ENCODE data around the gene DCST1.

Gene DCST1

GRCh38 chr1:155022927-155023236 lies 10.7 kb upstream of the DCST1 start:
- DNase-seq = no peak
- Mint-ChIP-seq H3K4me1 (ENCODE audit: low read depth in 2 of 2) (peaks cover 2 to 11% of the 10 kb centered on the region in 2 donors), H3K27ac (peak overlapping the region in 1 of 2 donors; percentile 60), H3K4me3 (no peak overlapping the region), H3K9me3 (no peaks in the 10 kb centered on the region), H3K27me3 (no peaks in the 10 kb centered on the region), H3K36me3 (ENCODE audit: insufficient read depth) (no peaks in the 10 kb centered on the region)
- ATAC-seq (replicated peaks) = no peak

GRCh38 chr1:155023627-155024026 lies 10.0 kb upstream of the DCST1 start:
- H3K4me3 Mint-ChIP-seq = no peak overlapping the region
- no peak overlapping the region for H3K27ac Mint-ChIP-seq
- peaks cover 0 to under 1% of the 10 kb centered on the region in 2 donors for H3K27me3 Mint-ChIP-seq
- no peak for DNase-seq
- H3K9me3 Mint-ChIP-seq = no peaks in the 10 kb centered on the region
- no peaks in the 10 kb centered on the region for H3K36me3 Mint-ChIP-seq (ENCODE audit: insufficient read depth)
- ATAC-seq (replicated peaks) = no peak
- peaks cover 2 to 11% of the 10 kb centered on the region in 2 donors for H3K4me1 Mint-ChIP-seq (ENCODE audit: low read depth in 2 of 2)

GRCh38 chr1:155024315-155024714 lies 9.3 kb upstream of the DCST1 start:
- ATAC-seq (replicated peaks) (no peak), DNase-seq (no peak)
- Mint-ChIP-seq H3K27ac (no peak overlapping the region), H3K36me3 (ENCODE audit: insufficient read depth) (no peaks in the 10 kb centered on the region), H3K9me3 (no peaks in the 10 kb centered on the region), H3K27me3 (peaks cover 0 to 6% of the 10 kb centered on the region in 2 donors), H3K4me3 (no peak overlapping the region), H3K4me1 (ENCODE audit: low read depth in 2 of 2) (peaks cover 2 to 7% of the 10 kb centered on the region in 2 donors)

GRCh38 chr1:155026154-155026553 lies 7.5 kb upstream of the DCST1 start:
- H3K36me3 Mint-ChIP-seq (ENCODE audit: insufficient read depth) = no peaks in the 10 kb centered on the region
- H3K27ac Mint-ChIP-seq = no peak overlapping the region
- DNase-seq = no peak
- peaks cover 0 to 3% of the 10 kb centered on the region in 2 donors for H3K4me1 Mint-ChIP-seq (ENCODE audit: low read depth in 2 of 2)
- H3K9me3 Mint-ChIP-seq = no peaks in the 10 kb centered on the region
- peaks cover 0 to 6% of the 10 kb centered on the region in 2 donors for H3K27me3 Mint-ChIP-seq
- no peak for ATAC-seq (replicated peaks)
- no peak overlapping the region for H3K4me3 Mint-ChIP-seq

- ATAC-seq (replicated peaks) = no peak
- H3K27ac Mint-ChIP-seq = no peak overlapping the region
- no peaks in the 10 kb centered on the region for H3K36me3 Mint-ChIP-seq (ENCODE audit: insufficient read depth)
- DNase-seq = no peak
- peaks cover 0 to 6% of the 10 kb centered on the region in 2 donors for H3K27me3 Mint-ChIP-seq
- no peaks in the 10 kb centered on the region for H3K9me3 Mint-ChIP-seq
- H3K4me3 Mint-ChIP-seq = no peak overlapping the region
- peaks cover 0 to under 1% of the 10 kb centered on the region in 2 donors for H3K4me1 Mint-ChIP-seq (ENCODE audit: low read depth in 2 of 2)
Observed at GRCh38 chr1:155026588-155026987, 7.0 kb upstream of the DCST1 start.

GRCh38 chr1:155029513-155030242 lies 3.9 kb upstream of the DCST1 start:
- Mint-ChIP-seq H3K36me3 (ENCODE audit: insufficient read depth) (peaks cover 3% of the 10 kb centered on the region), H3K27me3 (peaks cover 6 to 11% of the 10 kb centered on the region in 2 donors), H3K9me3 (no peaks in the 10 kb centered on the region), H3K4me3 (no peak overlapping the region), H3K27ac (no peak overlapping the region), H3K4me1 (ENCODE audit: low read depth in 2 of 2) (no peaks in the 10 kb centered on the region)
- DNase-seq = no peak
- ATAC-seq (replicated peaks) = no peak

- Mint-ChIP-seq H3K27ac (no peak overlapping the region), H3K4me3 (no peak overlapping the region), H3K27me3 (peaks cover 11 to 13% of the 10 kb centered on the region in 2 donors), H3K9me3 (no peaks in the 10 kb centered on the region), H3K36me3 (ENCODE audit: insufficient read depth) (peaks cover 3% of the 10 kb centered on the region), H3K4me1 (ENCODE audit: low read depth in 2 of 2) (no peaks in the 10 kb centered on the region)
- DNase-seq = no peak
- ATAC-seq (replicated peaks) = no peak
Observed at GRCh38 chr1:155030243-155030795, 3.3 kb upstream of the DCST1 start.

- H3K4me3 Mint-ChIP-seq = no peak overlapping the region
- H3K27ac Mint-ChIP-seq = no peak overlapping the region
- H3K27me3 Mint-ChIP-seq = peaks cover 11 to 14% of the 10 kb centered on the region in 2 donors
- H3K36me3 Mint-ChIP-seq (ENCODE audit: insufficient read depth) = peaks cover 3% of the 10 kb centered on the region
- no peaks in the 10 kb centered on the region for H3K4me1 Mint-ChIP-seq (ENCODE audit: low read depth in 2 of 2)
- H3K9me3 Mint-ChIP-seq = no peaks in the 10 kb centered on the region
- DNase-seq (no peak), ATAC-seq (replicated peaks) (no peak)
Observed at GRCh38 chr1:155030899-155031298, 2.7 kb upstream of the DCST1 start.

GRCh38 chr1:155032886-155033285 lies 738 bp upstream of the DCST1 start:
- Mint-ChIP-seq H3K27ac (no peak overlapping the region), H3K9me3 (no peaks in the 10 kb centered on the region), H3K4me3 (no peak overlapping the region), H3K4me1 (ENCODE audit: low read depth in 2 of 2) (peaks cover 0 to under 1% of the 10 kb centered on the region in 2 donors), H3K36me3 (ENCODE audit: insufficient read depth) (peaks cover 3% of the 10 kb centered on the region), H3K27me3 (peaks cover 15 to 17% of the 10 kb centered on the region in 2 donors)
- DNase-seq (no peak), ATAC-seq (replicated peaks) (no peak)

GRCh38 chr1:155034318-155035208 lies 939 bp downstream of the DCST1 start:
- peaks cover 3% of the 10 kb centered on the region for H3K36me3 Mint-ChIP-seq (ENCODE audit: insufficient read depth)
- H3K27ac Mint-ChIP-seq = no peak overlapping the region
- H3K4me3 Mint-ChIP-seq = no peak overlapping the region
- DNase-seq (no peak), ATAC-seq (replicated peaks) (no peak)
- peaks cover 0 to 3% of the 10 kb centered on the region in 2 donors for H3K4me1 Mint-ChIP-seq (ENCODE audit: low read depth in 2 of 2)
- no peaks in the 10 kb centered on the region for H3K9me3 Mint-ChIP-seq
- peaks cover 28 to 32% of the 10 kb centered on the region in 2 donors for H3K27me3 Mint-ChIP-seq

- Mint-ChIP-seq H3K4me1 (ENCODE audit: low read depth in 2 of 2) (peaks cover 0 to 3% of the 10 kb centered on the region in 2 donors), H3K4me3 (no peak overlapping the region), H3K36me3 (ENCODE audit: insufficient read depth) (peaks cover 9% of the 10 kb centered on the region), H3K9me3 (no peaks in the 10 kb centered on the region), H3K27me3 (peaks cover 32 to 33% of the 10 kb centered on the region in 2 donors), H3K27ac (no peak overlapping the region)
- ATAC-seq (replicated peaks) (no peak), DNase-seq (no peak)
Observed at GRCh38 chr1:155035936-155036335, 2.3 kb downstream of the DCST1 start.

- peaks cover 33 to 34% of the 10 kb centered on the region in 2 donors for H3K27me3 Mint-ChIP-seq
- no peak overlapping the region for H3K4me3 Mint-ChIP-seq
- H3K4me1 Mint-ChIP-seq (ENCODE audit: low read depth in 2 of 2) = peaks cover 0 to 3% of the 10 kb centered on the region in 2 donors
- ATAC-seq (replicated peaks) (no peak), DNase-seq (no peak)
- H3K27ac Mint-ChIP-seq = no peak overlapping the region
- H3K36me3 Mint-ChIP-seq (ENCODE audit: insufficient read depth) = peaks cover 9% of the 10 kb centered on the region
- H3K9me3 Mint-ChIP-seq = no peaks in the 10 kb centered on the region
Observed at GRCh38 chr1:155037043-155037442, 3.4 kb downstream of the DCST1 start.

- peaks cover 33 to 39% of the 10 kb centered on the region in 2 donors for H3K27me3 Mint-ChIP-seq
- H3K4me1 Mint-ChIP-seq (ENCODE audit: low read depth in 2 of 2) = peaks cover 0 to 3% of the 10 kb centered on the region in 2 donors
- H3K36me3 Mint-ChIP-seq (ENCODE audit: insufficient read depth) = peaks cover 9% of the 10 kb centered on the region
- H3K27ac Mint-ChIP-seq = no peak overlapping the region
- H3K9me3 Mint-ChIP-seq = no peaks in the 10 kb centered on the region
- DNase-seq = no peak
- ATAC-seq (replicated peaks) = no peak
- H3K4me3 Mint-ChIP-seq = no peak overlapping the region
Observed at GRCh38 chr1:155037851-155038441, 4.3 kb downstream of the DCST1 start.

All from effector memory CD8-positive, alpha-beta T cell (primary cell).